ENCODE measurements around the gene ABTB2.

DNA sequence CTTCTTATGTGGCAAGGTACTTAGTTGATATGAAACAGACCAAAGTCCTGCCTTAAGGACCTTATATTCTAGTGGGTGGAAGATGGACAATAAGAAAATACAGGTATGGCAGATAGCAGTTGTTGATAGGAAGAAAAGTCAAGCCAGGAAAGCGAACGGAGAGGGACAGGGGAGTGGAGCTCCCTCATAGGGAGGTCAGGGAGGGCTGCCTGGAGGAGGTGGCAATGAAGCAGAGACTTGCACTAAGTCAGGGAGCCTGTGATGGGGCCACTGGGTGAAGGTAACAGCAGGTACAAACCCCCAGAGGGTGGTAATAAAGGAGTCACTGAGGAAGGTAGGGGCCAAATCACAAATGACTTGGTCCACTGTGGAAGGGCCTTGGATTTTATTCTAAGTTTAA is 65.3 kb downstream of the ABTB2 start:
- TF ChIP-seq, protein P1, sequence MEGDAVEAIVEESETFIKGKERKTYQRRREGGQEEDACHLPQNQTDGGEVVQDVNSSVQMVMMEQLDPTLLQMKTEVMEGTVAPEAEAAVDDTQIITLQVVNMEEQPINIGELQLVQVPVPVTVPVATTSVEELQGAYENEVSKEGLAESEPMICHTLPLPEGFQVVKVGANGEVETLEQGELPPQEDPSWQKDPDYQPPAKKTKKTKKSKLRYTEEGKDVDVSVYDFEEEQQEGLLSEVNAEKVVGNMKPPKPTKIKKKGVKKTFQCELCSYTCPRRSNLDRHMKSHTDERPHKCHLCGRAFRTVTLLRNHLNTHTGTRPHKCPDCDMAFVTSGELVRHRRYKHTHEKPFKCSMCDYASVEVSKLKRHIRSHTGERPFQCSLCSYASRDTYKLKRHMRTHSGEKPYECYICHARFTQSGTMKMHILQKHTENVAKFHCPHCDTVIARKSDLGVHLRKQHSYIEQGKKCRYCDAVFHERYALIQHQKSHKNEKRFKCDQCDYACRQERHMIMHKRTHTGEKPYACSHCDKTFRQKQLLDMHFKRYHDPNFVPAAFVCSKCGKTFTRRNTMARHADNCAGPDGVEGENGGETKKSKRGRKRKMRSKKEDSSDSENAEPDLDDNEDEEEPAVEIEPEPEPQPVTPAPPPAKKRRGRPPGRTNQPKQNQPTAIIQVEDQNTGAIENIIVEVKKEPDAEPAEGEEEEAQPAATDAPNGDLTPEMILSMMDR (IDR thresholded peaks at IDR 0.05): no peak
- TF ChIP-seq EP300 (IDR thresholded peaks at IDR 0.05) (no peak), POLR2A (IDR thresholded peaks at IDR 0.05) (no peak)

Measured in tibial nerve (tissue), 4 donors.